ENCODE data around the gene PCSK7.
A peak's percentile ranks its signal among the peaks of the same experiment; 100 is the strongest.
"Not testable (repeated sequence)": the region's sequence is repeated elsewhere in the genome, so short reads cannot be mapped to it uniquely, and the experiment has no call there.

PCSK7 gene

DNA sequence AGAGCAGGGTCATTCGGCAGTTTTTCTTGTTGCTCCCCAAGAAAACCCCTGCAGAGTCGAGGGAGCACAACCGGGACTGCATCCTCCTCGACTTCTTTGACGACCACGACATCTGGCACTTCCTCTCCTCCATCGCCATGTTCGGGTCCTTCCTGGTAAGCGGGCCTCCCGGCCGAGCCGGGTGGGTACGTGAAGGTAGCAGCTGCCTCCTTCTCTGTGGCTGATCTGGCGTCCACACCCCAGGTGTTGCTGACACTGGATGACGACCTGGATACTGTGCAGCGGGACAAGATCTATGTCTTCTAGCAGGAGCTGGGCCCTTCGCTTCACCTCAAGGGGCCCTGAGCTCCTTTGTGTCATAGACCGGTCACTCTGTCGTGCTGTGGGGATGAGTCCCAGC is 36.1 kb downstream of the PCSK7 start:
- no peak for DNase-seq

DNA sequence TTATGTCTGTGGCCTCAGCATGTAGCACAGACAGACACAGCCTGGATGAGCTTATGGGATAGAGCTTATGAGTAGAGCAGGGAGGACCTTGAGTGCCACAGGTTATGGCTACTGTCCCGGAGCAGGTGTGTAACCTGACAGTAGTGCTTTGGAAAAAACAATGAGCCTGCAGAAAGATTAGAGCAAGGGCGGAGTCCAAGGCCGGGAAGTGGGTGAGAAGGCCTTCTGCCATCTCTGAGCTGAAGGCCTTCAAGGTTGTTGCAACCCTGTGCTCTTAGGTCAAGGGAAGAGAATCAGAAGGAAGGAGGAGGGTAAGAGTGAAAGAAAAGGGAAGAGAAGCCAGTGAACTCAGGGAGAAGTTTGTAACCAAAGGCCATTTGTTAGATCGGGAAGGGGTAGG is 36.6 kb downstream of the PCSK7 start:
- no peak for DNase-seq

DNA sequence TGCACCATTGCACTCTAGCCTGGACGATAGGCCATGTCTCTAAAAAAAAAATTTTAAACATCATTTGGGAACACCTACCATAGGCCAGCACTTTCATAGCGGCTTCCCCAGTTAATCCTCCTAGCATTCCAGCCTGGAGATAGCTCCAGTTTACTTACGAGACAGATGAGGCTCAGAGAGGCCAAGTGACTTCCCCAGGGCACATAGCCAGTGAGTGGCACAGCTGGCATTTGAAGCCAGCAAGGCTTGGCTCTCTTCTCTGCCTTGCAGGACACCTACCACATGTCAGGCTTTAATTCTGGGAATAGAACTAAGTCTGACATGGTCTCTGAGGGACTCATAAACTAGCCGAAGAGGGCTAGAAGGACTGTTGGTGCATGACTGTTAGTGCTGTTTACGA is 37.6 kb downstream of the PCSK7 start:
- DNase-seq, result no peak

DNA sequence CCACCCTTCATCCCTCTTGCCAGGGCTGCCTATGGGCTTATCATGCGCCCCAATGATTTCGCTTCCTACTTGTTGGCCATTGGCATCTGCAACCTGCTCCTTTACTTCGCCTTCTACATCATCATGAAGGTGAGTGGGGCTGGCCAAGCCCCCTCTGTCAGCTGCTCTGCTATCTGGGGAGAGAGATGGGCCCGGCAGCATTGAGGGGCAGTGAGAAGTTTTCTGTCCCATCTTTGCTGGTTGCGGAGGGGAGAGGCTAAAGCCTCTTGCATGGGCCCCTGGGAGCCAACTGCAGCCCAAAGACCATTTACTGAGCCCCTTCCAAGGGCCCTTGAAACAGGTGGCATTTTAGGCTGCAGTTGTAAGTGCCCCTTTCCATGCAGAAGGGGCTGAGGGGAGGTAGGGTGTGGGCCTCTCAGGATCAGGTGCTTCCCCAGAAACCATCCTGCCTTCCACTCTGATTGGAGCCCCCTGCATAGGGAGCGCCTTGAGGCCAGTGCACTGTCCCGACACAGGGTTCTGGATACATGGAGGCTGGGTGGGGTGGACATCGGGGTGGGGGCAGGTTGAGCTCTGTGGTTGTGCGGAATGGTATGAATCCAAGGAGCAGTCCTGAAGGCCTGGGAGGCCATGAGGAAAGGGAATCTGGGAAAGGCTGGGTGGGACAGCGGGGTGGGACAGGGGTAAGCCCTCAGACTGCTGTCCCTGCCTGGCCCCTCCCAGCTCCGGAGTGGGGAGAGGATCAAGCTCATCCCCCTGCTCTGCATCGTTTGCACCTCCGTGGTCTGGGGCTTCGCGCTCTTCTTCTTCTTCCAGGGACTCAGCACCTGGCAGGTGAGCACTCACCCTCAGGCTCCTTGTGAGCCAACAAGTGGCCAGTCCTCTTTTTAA is 38.5 kb downstream of the PCSK7 start:
- no peak for DNase-seq

DNA sequence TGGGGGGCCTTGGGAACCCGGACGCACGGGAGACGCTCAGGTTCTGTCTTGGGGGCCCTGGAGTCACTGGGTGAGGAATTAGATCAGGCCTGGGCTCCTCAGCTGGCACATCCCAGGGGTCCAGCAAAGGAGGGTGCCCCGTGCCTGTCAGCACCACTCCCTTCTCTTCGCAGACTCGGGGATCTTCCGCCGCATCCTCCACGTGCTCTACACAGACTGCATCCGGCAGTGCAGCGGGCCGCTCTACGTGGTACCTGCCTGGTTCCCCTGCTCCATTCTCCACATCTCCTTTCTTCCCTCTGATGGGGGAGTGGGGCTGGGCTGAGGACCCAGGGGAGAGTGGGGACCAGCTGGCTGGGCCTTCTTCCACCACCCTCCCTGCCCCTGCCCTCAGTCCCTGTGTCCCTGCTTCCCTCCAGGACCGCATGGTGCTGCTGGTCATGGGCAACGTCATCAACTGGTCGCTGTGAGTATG is 39.4 kb downstream of the PCSK7 start:
- DNase-seq, result no peak

GRCh38 chr11:117191680-117192400 is 40.0 kb downstream of the PCSK7 start:
- DNase-seq, result no peak

DNA sequence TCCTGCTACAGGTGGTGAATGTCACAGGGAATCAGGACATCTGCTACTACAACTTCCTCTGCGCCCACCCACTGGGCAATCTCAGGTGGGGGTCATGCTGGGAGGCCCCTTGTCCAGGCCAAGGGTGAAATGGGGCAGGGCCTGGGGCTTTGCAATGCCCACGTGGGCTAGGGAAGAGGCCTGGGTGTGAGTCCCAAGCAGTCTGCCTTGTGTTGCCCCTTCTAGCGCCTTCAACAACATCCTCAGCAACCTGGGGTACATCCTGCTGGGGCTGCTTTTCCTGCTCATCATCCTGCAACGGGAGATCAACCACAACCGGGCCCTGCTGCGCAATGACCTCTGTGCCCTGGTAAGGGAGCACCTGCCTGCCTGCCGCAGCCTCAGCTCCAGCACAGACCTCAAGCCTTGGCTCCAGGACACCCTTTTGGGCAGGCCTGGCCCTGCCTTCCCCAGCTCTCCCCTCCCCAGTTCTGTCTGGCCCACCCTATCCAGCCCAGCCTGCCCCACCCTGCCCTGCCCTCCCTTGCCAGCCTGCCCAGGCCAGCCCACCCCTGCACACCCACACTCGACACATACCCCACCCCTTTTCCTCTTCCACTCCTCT is 41.8 kb downstream of the PCSK7 start:
- no peak for DNase-seq

DNA sequence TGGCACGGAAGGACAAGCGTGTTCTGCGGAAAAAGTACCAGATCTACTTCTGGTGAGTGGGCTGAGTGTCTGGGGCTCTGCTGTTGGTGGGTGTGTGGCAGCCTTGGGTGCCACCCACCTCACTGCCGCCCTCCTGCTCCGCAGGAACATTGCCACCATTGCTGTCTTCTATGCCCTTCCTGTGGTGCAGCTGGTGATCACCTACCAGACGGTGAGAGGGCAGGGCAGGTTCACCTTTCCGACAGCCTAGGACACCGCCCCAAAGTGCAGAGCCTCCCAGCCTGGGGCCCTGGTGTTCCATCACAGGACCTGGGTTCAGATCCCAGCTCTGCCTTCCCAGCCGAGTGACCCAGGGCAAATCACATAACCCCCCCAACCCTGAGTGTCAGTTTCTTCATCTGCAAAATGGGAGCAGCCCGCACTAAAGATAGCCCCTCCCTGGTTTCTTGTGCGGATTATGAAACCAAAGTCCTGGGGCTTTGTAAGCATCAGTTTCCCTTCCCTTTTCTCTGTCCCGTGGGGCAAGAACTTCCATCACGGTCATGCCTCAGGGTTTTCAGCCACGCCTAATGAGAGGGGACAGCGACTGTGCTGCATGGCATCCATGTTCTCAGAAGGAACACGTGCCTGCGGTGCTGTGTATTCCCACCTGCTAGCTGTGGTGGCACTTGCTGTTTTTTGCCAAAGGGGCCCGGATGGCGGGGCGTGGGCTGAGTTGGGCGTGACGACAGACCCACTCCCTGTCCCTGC is 42.5 kb downstream of the PCSK7 start:
- no peak for DNase-seq

DNA sequence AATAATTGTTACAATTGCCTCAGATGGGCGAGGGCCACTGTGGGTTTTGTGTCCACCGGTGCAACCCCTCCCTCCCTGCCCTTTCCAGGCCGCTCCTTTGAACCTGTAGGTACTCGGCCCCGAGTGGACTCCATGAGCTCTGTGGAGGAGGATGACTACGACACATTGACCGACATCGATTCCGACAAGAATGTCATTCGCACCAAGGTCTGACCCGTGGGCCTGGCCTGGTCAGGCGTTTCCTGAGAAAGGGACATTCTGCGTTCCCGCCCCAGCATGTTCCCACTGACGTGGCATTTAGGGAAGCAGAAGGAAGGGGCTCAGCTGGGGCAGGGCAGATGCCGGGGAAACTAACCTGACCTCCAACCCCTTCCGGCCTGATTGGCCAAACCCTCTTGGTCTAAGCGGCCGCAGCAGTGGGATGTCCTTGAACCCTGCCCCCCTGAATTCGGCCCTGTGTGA is 43.2 kb downstream of the PCSK7 start:
- DNase-seq, result no peak

GRCh38 chr11:117187799-117188481 is 43.9 kb downstream of the PCSK7 start:
- DNase-seq, result no peak

DNA sequence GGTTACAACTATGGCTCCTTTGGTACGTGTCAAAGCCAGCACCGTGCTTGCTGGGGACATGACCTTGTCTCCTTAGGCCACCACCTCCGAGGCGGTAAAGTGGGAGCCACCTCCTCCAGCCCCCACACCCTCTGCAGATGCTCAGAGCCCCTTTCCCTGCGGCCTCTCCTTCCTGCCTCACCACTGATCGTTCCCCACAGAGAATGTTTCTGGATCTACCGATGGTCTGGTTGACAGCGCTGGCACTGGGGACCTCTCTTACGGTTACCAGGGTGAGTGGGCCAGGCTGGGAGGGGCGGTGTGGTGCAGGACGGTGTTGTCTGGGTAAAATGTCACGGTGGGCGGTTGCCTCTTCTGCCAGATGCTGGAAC is 44.5 kb downstream of the PCSK7 start:
- DNase-seq, result no peak

GRCh38 chr11:117187007-117187406 is 44.9 kb downstream of the PCSK7 start:
- no peak for DNase-seq

- no peak for DNase-seq
Observed at GRCh38 chr11:117186431-117186761, 45.5 kb downstream of the PCSK7 start.

DNA sequence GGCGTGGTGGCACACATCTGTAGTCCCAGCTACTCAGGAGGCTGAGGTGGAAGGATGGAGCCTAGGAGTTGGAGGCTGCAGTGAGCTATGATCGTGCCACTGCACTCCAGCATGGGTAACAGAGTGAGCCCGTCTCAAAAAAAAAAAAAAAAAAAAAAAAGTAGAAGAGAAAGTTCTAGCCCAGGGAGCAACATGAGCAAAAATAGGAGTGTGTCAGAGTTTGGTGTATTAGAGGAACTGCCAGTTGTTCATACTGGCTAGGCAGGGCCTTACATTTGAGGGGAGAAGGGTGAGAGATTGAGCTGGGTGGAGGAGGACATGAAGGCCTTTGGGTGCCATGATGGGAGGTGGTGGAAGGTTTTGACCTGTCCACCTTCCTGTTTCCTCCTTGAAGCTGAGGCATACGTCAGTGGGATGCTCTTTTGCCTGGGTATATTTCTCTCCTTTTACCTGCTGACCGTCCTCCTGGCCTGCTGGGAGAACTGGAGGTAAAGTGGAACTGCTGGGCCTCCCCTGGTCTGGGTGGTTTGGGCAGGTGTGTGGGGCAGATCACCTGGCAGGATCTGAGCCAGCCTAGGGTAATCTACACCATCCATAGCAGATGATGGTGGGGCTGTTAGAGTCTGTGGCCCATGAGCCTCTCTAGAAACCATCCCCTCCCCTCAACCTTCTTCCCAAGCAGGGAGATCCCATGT is 46.0 kb downstream of the PCSK7 start:
- DNase-seq, result no peak

GRCh38 chr11:117183724-117184349 is 48.0 kb downstream of the PCSK7 start:
- DNase-seq, result no peak

GRCh38 chr11:117183178-117183577 is 48.7 kb downstream of the PCSK7 start:
- not testable (repeated sequence) for DNase-seq

GRCh38 chr11:117182551-117182935 is 49.3 kb downstream of the PCSK7 start:
- DNase-seq, result no peak

DNA sequence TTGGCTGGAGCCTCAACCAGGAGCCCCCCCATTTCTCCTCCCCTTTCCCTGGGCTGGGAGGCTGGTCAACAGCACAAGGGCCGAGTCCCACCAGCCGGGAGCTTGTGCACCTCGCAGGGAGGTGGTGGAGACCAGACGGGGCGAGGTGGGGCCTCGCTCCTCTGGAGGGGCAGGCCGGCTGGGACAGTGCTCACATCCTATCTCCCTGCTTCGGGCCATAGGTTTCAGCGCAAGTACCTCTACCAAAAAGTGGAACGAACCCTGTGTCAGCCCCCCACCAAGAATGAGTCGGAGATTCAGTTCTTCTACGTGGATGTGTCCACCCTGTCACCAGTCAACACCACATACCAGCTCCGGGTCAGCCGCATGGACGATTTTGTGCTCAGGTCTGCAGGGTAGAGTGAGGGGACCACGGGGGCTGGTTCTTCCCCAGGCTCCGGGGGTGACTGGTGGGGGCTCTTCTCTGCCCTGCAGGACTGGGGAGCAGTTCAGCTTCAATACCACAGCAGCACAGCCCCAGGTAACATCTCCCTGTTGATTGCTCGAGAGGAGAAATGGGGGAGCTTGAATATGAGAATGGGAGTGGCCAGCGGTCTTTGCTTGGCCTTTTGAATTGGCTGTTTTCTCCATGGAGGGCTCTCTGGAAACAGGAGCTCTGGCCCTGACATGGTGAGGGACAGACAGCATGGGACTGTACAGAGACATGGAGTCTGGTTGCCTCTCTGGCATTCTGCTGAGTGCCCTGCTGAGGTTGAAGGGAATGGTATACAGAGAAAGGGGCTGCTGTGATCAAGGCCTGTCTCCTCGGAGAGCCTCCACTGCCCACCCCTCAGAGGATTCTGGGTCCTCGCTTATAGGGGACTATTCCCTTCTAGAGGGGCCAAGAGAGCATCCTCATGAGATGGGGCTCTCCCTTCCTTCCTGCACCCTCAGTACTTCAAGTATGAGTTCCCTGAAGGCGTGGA is 50.0 kb downstream of the PCSK7 start:
- DNase-seq, result no peak

GRCh38 chr11:117180661-117181585 is 51.0 kb downstream of the PCSK7 start:
- DNase-seq, result peak; percentile 73
